HepG2 (cell line): ENCODE results near the gene EFNA4. TPM values are rescaled to one million over a fixed set of nuclear protein-coding genes. Genes with fewer than 3 reads are reported as not detected.
A peak's percentile ranks its signal among the peaks of the same experiment; 100 is the strongest.

Source experiments
- ATAC-seq: fragments of 200-7000 bp; cut with Tn5 transposase; 3 replicates; pipeline ENCODE4 v1.9.1; 2020; ENCODE audit warnings: mild to moderate bottlenecking, moderate library complexity
- BruUV-seq: library from RNA; stranded (reverse); fragments of 400-500 nt; replicated peaks from 2 replicates; lab custom pipeline; 2021; lab: Mats Ljungman, UMichigan
- CTCF ChIA-PET: fragments of 300-600 bp; formaldehyde crosslinking; extraction: SDS; loops from one replicate; lab custom pipeline; 2021; ENCODE audit warnings: low total read pairs, inconsistent platforms, low intra/inter-chr PET ratio; lab: Yijun Ruan, JAX
- POLR2A ChIA-PET: fragments of 350-600 bp; sonication (Branson Sonifier 250); formaldehyde crosslinking; loops from one replicate; lab custom pipeline; 2020; ENCODE audit warnings: antibody characterized with exemption, inconsistent platforms; lab: Yijun Ruan, JAX
- DNase-seq: peaks from one replicate; pipeline ENCODE4 v3.0.0-alpha.2; 2015; ENCODE audit warnings: low spot score
- FAIRE-seq: peaks from 3 replicates; lab custom pipeline; 2011; peaks lifted over from hg19 to GRCh38; lab: Jason Lieb, UNC
- H2AFZ ChIP-seq: one replicate; pipeline ENCODE4 v1.6.1; 2011; ENCODE audit warnings: low read length, inconsistent platforms
- H3K27ac ChIP-seq: fragments of 300-600 bp; 3 replicates; pipeline ENCODE4 v1.8.0; 2011; ENCODE audit warnings: mixed run types, mild to moderate bottlenecking, mixed read lengths, low read length, inconsistent platforms; ENCODE audit not compliant: insufficient read depth; ENCODE audit errors: extremely low read length
- H3K27me3 ChIP-seq, 2 experiments: fragments of 200-600 bp in 1 of 2; 2 replicates in 1 of 2; 3 replicates in 1 of 2; pipeline versions ENCODE4 v1.6.0 to v1.8.0; 2011; ENCODE audit warnings: low read length in 2 of 2, mild to moderate bottlenecking in 2 of 2, moderate library complexity in 2 of 2, inconsistent platforms in 1 of 2; ENCODE audit not compliant: insufficient read depth in 2 of 2, control insufficient read depth in 1 of 2
- H3K36me3 ChIP-seq, 2 experiments: fragments of 200-600 bp in 1 of 2; replicated peaks in 1 of 2; 2 replicates in 1 of 2; 3 replicates in 1 of 2; pipeline versions ENCODE4 v1.5.1 to v1.8.0; 2011; ENCODE audit warnings: low read length in 2 of 2, inconsistent platforms in 1 of 2; ENCODE audit not compliant: insufficient read depth in 2 of 2, control insufficient read depth in 1 of 2
- H3K4me1 ChIP-seq: 2 replicates; pipeline ENCODE4 v1.5.1; 2012; ENCODE audit warnings: low read length, inconsistent platforms; ENCODE audit not compliant: insufficient read depth
- H3K4me2 ChIP-seq: 2 replicates; pipeline ENCODE4 v1.6.0; 2011; ENCODE audit warnings: low read depth, low read length, inconsistent platforms
- H3K4me3 ChIP-seq, 3 experiments: fragments of 200-600 bp in 1 of 3; sonication (generic), shearing (Covaris generic) in 1 of 3; replicated peaks in 1 of 3; 2 replicates each; pipeline ENCODE4 v1.5.1; 2011 to 2016; ENCODE audit warnings: low read length in 3 of 3, inconsistent platforms in 2 of 3, low read depth in 2 of 3, mild to moderate bottlenecking in 2 of 3, control low read depth in 1 of 3, mixed read lengths in 1 of 3; ENCODE audit not compliant: insufficient read depth in 1 of 3
- H3K79me2 ChIP-seq: one replicate; pipeline ENCODE4 v1.6.1; 2011; ENCODE audit warnings: low read length, inconsistent platforms; ENCODE audit not compliant: insufficient read depth
- H3K9ac ChIP-seq: 2 replicates; pipeline ENCODE4 v1.6.0; 2011; ENCODE audit warnings: mild to moderate bottlenecking, low read depth, low read length, inconsistent platforms; ENCODE audit not compliant: insufficient read depth
- H3K9me3 ChIP-seq: 2 replicates; pipeline ENCODE4 v1.5.1; 2012; ENCODE audit warnings: mild to moderate bottlenecking, low read length
- H4K20me1 ChIP-seq: 2 replicates; pipeline ENCODE4 v1.6.0; 2011; ENCODE audit warnings: inconsistent platforms, mild to moderate bottlenecking, low read length, moderate library complexity; ENCODE audit not compliant: insufficient read depth
- RBFOX2 ChIP-seq: fragments of 200-400 bp; formaldehyde crosslinking; IDR thresholded peaks from 2 replicates; pipeline ENCODE4 v1.6.1; 2017; ENCODE audit warnings: low read depth, mild to moderate bottlenecking, low read length
- TCF7 ChIP-seq: sonication (generic); IDR thresholded peaks from 2 replicates; pipeline ENCODE4 v1.6.1; 2016; ENCODE audit warnings: antibody characterized with exemption, low read depth
- ZEB1 ChIP-seq: IDR thresholded peaks from 2 replicates; pipeline ENCODE4 v1.6.1; 2012; ENCODE audit warnings: mild to moderate bottlenecking, low read depth, inconsistent platforms; ENCODE audit not compliant: insufficient replicate concordance
- ZNF260 ChIP-seq: sonication (generic); formaldehyde crosslinking; IDR thresholded peaks from 2 replicates; pipeline ENCODE4 v1.4.0; 2020; ENCODE audit warnings: missing genetic modification reagents, low read depth, mild to moderate bottlenecking, borderline replicate concordance
- WGBS: methylation state at CpG from one replicate; pipeline ENCODE4 v1.1.6; 2017; ENCODE audit warnings: low lambda C conversion rate; 5-methylcytosine and 5-hydroxymethylcytosine counted together
- in situ Hi-C: cut with HindIII; loops from 2 replicates; pipeline ENCODE4 v1.10.0; 2017; ENCODE audit warnings: low pct_unique_long_range_greater_than_20kb; ENCODE audit not compliant: extremely low pct_ligation_motif_present
- intact Hi-C: fragments of 100-400 bp; cut with micrococcal nuclease; formaldehyde crosslinking; loops from one replicate; pipeline ENCODE4 v1.10.0; 2022; ENCODE audit not compliant: unreplicated experiment
- polyA plus RNA-seq, 8 experiments: library from polyadenylated mRNA; depleted of rRNA in 3 of 8; stranded (reverse) in 7 of 8; unstranded in 1 of 8; fragments of >200 nt; fragmentation: Illumina TruSeq in 4 of 8; extraction: Trizol in 4 of 8; gene quantifications; 2 replicates each; pipeline versions ENCODE4 v1.2.1 to v1.2.3, GENCODE V29; 2011 to 2016; ENCODE audit warnings: low read depth in 4 of 8, missing spikeins in 1 of 8, mixed read lengths in 1 of 8; ENCODE audit not compliant: insufficient read depth in 1 of 8
- total RNA-seq, 5 experiments: library from RNA; depleted of rRNA; stranded (reverse); fragments of >200 nt; fragmentation: Illumina TruSeq; extraction: Trizol; gene quantifications; 2 replicates each; pipeline ENCODE4 v1.2.3, GENCODE V29; 2016; ENCODE audit warnings: low read depth in 1 of 5

Gene EFNA4
- total and polyA plus RNA-seq, 2 of the 13 experiments (the other 11 are each of a cell fraction or from before 2014, with no cell fraction given): 12.0 to 17.2 TPM

- no peaks in the 10 kb centered on the region for H4K20me1 ChIP-seq
- TF ChIP-seq ZNF260 (CRISPR knock-in tag): no peak
- 0 out of 2 replicates have a peak, but pooled peaks have one; percentile 1 for TF ChIP-seq RBFOX2
- TF ChIP-seq TCF7: peak; percentile 61
- TF ChIP-seq, all 625 proteins: peak for 2
- Histone ChIP-seq H3K4me3 (no peak overlapping the region), H3K27me3 (peaks cover 4 to 29% of the 10 kb centered on the region in 2 experiments), H3K79me2 (peaks cover 4% of the 10 kb centered on the region), H3K9ac (no peak overlapping the region), H3K36me3 (peaks cover 3 to 7% of the 10 kb centered on the region in 2 experiments; a peak in 3 of 5 replicates), H3K4me2 (no peak overlapping the region), H3K9me3 (no peaks in the 10 kb centered on the region), H3K4me1 (peaks cover 26% of the 10 kb centered on the region), H2AFZ (no peak overlapping the region), H3K27ac (no peak overlapping the region)
- ChIA-PET CTCF (no interaction called here), POLR2A (no interaction called here)
- ATAC-seq (no peak), FAIRE-seq (no peak), DNase-seq (no peak)
- in situ Hi-C loops (no loop called here), intact Hi-C loops (no loop called here)
- 76% methylated on average over 4 of the region's 7 CpGs for WGBS
- BruUV-seq: no TSS peak
Measured at GRCh38 chr1:155069551-155070157, 6.1 kb downstream of the EFNA4 start.

GRCh38 chr1:155070158-155070621 lies 6.7 kb downstream of the EFNA4 start:
- TF ChIP-seq RBFOX2: 0 out of 2 replicates have a peak, but pooled peaks have one; percentile 49
- TF ChIP-seq ZEB1: no peak
- peaks cover 5 to 34% of the 10 kb centered on the region in 2 experiments for H3K27me3 ChIP-seq
- FAIRE-seq: no peak
- peak overlapping the region; percentile 83 for H3K4me2 ChIP-seq
- H3K4me3 ChIP-seq: peak overlapping the region; percentile 8 to 63 (median 19); a peak in 3 of 6 replicates
- H4K20me1 ChIP-seq: no peaks in the 10 kb centered on the region
- no peak for ATAC-seq
- intact Hi-C loops: no loop called here
- no TSS peak for BruUV-seq
- no peak overlapping the region for H3K27ac ChIP-seq
- ChIA-PET POLR2A (interaction anchor here (0.9 to 1.3 kb wide), 4 partner anchors 10 to 69 kb away, joined by 3 to 4 read pairs (median 4); no protein-coding TSS in a partner anchor), CTCF (interaction anchor here (1.2 kb wide), 1 partner anchor 15 kb away, joined by 3 read pairs; no protein-coding TSS in a partner anchor)
- no peak overlapping the region for H2AFZ ChIP-seq
- no peak for DNase-seq
- no peaks in the 10 kb centered on the region for H3K9me3 ChIP-seq
- 87% methylated on average over 22 of the region's 28 CpGs for WGBS
- H3K4me1 ChIP-seq: peaks cover 21% of the 10 kb centered on the region
- H3K36me3 ChIP-seq: peaks cover 3 to 7% of the 10 kb centered on the region in 2 experiments; a peak in 3 of 5 replicates
- no peak overlapping the region; the same call in 1 of the 2 replicates for H3K9ac ChIP-seq
- in situ Hi-C loops: no loop called here
- H3K79me2 ChIP-seq: no peaks in the 10 kb centered on the region
